Measurements from ENCODE around the gene RRBP1. TPM values are rescaled to one million over a fixed set of nuclear protein-coding genes. Genes with fewer than 3 reads are reported as not detected.

Gene RRBP1
- total and polyA plus RNA-seq, 2 donors (not counting 3 experiments of a cell fraction or from before 2014, with no cell fraction given): 50.3 to 236 TPM

- intact Hi-C loops (cut with micrococcal nuclease): no loop called here
- Histone ChIP-seq H3K27me3 (ENCODE audit: control insufficient read depth in 2 of 2, insufficient read depth in 2 of 2, low read length in 2 of 2) (no peaks in the 10 kb centered on the region), H3K4me3 (replicated peaks in 1 of 3; ENCODE audit: insufficient read depth in 1 of 3, low read depth in 1 of 3, low read length in 3 of 3) (no peak overlapping the region), H3K9ac (replicated peaks; ENCODE audit: extremely low read depth, insufficient read depth, low read length) (no peak overlapping the region), H3K4me2 (ENCODE audit: insufficient read depth, low read length) (no peak overlapping the region), H3K27ac (ENCODE audit: insufficient read depth, low read depth, low read length) (no peak overlapping the region), H2AFZ (ENCODE audit: low read depth, low read length) (no peak overlapping the region), H3K9me3 (replicated peaks; ENCODE audit: control insufficient read depth, insufficient read depth, low read length) (no peaks in the 10 kb centered on the region), H4K20me1 (replicated peaks; ENCODE audit: control insufficient read depth, extremely low read depth, insufficient read depth, low read length) (peaks cover 9% of the 10 kb centered on the region), H3K9me1 (replicated peaks; ENCODE audit: control insufficient read depth, extremely low read depth, insufficient read depth, low read length) (no peaks in the 10 kb centered on the region), H3K4me1 (ENCODE audit: control insufficient read depth, extremely low read depth, insufficient read depth, low read length) (peaks cover 13% of the 10 kb centered on the region), H3K79me2 (ENCODE audit: control insufficient read depth, insufficient read depth, low read length) (peaks cover 91% of the 10 kb centered on the region), H3K36me3 (ENCODE audit: control insufficient read depth in 2 of 2, extremely low read depth in 1 of 2, insufficient read depth in 2 of 2, low read length in 2 of 2) (no peaks in the 10 kb centered on the region)
- ChIA-PET POLR2A (no interaction called here), CTCF (interaction anchor here (0.7 to 1.7 kb wide), 6 partner anchors 11 to 65 kb away, joined by 3 to 13 read pairs (median 4); no protein-coding TSS in a partner anchor)
- no TSS peak for BruUV-seq (replicated peaks)
- dilution Hi-C loops (cut with MboI; ENCODE audit: extremely low pct_ligation_motif_present, low sequenced_read_pairs): no loop called here
- TF ChIP-seq EZH2 (IDR thresholded peaks at IDR 0.05; ENCODE audit: borderline replicate concordance, low read depth, low read length, severe bottlenecking) (no peak), POLR2AphosphoS5 (IDR thresholded peaks at IDR 0.05; ENCODE audit: insufficient read depth, low read depth, low read length) (no peak), GATA2 (IDR thresholded peaks at IDR 0.05; ENCODE audit: insufficient read depth, insufficient read length, low read depth, low read length) (no peak), FOS (IDR thresholded peaks at IDR 0.05; ENCODE audit: borderline replicate concordance, insufficient read depth, low read length) (no peak), MYC (IDR thresholded peaks at IDR 0.05; ENCODE audit: low read depth, low read length) (no peak), JUN (IDR thresholded peaks at IDR 0.05; ENCODE audit: borderline replicate concordance, insufficient read depth, insufficient read length, low read depth) (no peak)
- TF ChIP-seq, protein P1, sequence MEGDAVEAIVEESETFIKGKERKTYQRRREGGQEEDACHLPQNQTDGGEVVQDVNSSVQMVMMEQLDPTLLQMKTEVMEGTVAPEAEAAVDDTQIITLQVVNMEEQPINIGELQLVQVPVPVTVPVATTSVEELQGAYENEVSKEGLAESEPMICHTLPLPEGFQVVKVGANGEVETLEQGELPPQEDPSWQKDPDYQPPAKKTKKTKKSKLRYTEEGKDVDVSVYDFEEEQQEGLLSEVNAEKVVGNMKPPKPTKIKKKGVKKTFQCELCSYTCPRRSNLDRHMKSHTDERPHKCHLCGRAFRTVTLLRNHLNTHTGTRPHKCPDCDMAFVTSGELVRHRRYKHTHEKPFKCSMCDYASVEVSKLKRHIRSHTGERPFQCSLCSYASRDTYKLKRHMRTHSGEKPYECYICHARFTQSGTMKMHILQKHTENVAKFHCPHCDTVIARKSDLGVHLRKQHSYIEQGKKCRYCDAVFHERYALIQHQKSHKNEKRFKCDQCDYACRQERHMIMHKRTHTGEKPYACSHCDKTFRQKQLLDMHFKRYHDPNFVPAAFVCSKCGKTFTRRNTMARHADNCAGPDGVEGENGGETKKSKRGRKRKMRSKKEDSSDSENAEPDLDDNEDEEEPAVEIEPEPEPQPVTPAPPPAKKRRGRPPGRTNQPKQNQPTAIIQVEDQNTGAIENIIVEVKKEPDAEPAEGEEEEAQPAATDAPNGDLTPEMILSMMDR (IDR thresholded peaks at IDR 0.05; ENCODE audit: extremely low read depth in 1 of 2, insufficient read depth in 1 of 2, low read depth in 1 of 2, low read length in 2 of 2): no peak
- TF ChIP-seq, protein P2, sequence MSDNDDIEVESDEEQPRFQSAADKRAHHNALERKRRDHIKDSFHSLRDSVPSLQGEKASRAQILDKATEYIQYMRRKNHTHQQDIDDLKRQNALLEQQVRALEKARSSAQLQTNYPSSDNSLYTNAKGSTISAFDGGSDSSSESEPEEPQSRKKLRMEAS (IDR thresholded peaks at IDR 0.05; ENCODE audit: insufficient read depth, insufficient read length): no peak
- DNase-seq (ENCODE audit: low read depth, low spot score) (no peak), FAIRE-seq (no peak)
Measured at GRCh38 chr20:17589161-17589834, 92.7 kb downstream of the RRBP1 start.
